Vagina (tissue), 2 donors: ENCODE measurements around the gene TRAF3IP1. TPM values are rescaled to one million over a fixed set of nuclear protein-coding genes. Genes with fewer than 3 reads are reported as not detected.

Experiments
- DNase-seq, 2 donors: peaks; one replicate each; pipeline ENCODE4 v3.0.0-alpha.2; 2017; ENCODE audit errors: extremely low spot score in 2 of 2
- H3K27ac ChIP-seq: fragments of 200-600 bp; sonication (generic); one replicate; pipeline ENCODE4 v1.5.1; 2019
- H3K27me3 ChIP-seq: fragments of 200-600 bp; sonication (generic); one replicate; pipeline ENCODE4 v1.5.1; 2019
- H3K36me3 ChIP-seq, 2 donors: fragments of 200-600 bp; sonication (generic); one replicate each; pipeline ENCODE4 v1.5.1; 2017 to 2019
- H3K4me1 ChIP-seq: fragments of 200-600 bp; sonication (generic); one replicate; pipeline ENCODE4 v1.5.1; 2019
- H3K4me3 ChIP-seq, 2 donors: fragments of 200-600 bp; sonication (generic); 1 replicate in 1 of 2; 2 replicates in 1 of 2; pipeline ENCODE4 v1.5.1; 2016 to 2019
- H3K9me3 ChIP-seq: fragments of 200-600 bp; sonication (generic); one replicate; pipeline ENCODE4 v1.5.1; 2019
- POLR2A ChIP-seq, 2 donors: fragments of 450-650 bp; IDR thresholded peaks; one replicate each; pipeline ENCODE4 v1.6.1; 2017; ENCODE audit warnings: antibody characterized with exemption in 2 of 2, mild to moderate bottlenecking in 2 of 2, moderate library complexity in 2 of 2
- POLR2AphosphoS5 ChIP-seq, 2 donors: sonication (generic); formaldehyde crosslinking; IDR thresholded peaks; one replicate each; pipeline ENCODE4 v1.9.0; 2017; ENCODE audit warnings: antibody characterized with exemption in 2 of 2, mild to moderate bottlenecking in 2 of 2, low read depth in 1 of 2; ENCODE audit not compliant: insufficient read depth in 1 of 2
- intact Hi-C: fragments of 100-400 bp; cut with DNase I; formaldehyde crosslinking; loops from one replicate; pipeline ENCODE4 v1.15.1; 2023
- total RNA-seq: library from RNA; depleted of rRNA; stranded (reverse); fragments of >200 nt; gene quantifications from one replicate; pipeline ENCODE4 v1.2.3, GENCODE V29; 2016
- TF ChIP-seq, protein P1 (sequence below), 3 experiments: fragments of 450-650 bp in 2 of 3; fragments of 200-600 bp in 1 of 3; sonication (generic) in 1 of 3; IDR thresholded peaks; one replicate each; pipeline ENCODE4 v1.5.1; 2017 to 2019; ENCODE audit warnings: antibody characterized with exemption in 3 of 3, mild to moderate bottlenecking in 2 of 3, moderate library complexity in 2 of 3

The TRAF3IP1 gene
- total RNA-seq, 1 donor from 2014 or later: 10.3 TPM

DNA sequence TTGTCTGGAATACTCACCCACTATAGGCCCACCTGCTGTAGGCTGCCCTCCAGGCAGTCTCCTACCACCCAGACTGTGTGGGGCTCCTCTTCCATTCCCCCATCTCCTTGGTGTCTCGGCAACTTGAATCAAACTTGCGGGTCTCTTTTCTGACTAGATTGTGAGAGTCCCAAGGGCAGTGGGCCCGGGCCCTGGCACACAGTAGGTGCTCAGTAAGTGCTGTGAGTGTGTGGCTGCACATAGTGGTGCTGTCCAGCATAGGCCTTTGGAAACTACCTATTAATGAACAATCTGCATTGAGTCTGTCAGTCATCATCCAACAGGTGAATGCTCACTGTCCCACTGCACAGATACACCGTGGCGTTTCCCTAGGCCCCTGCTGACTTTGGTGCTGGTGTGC is 62.8 kb downstream of the TRAF3IP1 start:
- H3K27me3 ChIP-seq: no peaks in the 10 kb centered on the region
- no peak overlapping the region for H3K4me3 ChIP-seq
- intact Hi-C loops: no loop called here
- TF ChIP-seq, protein P1, sequence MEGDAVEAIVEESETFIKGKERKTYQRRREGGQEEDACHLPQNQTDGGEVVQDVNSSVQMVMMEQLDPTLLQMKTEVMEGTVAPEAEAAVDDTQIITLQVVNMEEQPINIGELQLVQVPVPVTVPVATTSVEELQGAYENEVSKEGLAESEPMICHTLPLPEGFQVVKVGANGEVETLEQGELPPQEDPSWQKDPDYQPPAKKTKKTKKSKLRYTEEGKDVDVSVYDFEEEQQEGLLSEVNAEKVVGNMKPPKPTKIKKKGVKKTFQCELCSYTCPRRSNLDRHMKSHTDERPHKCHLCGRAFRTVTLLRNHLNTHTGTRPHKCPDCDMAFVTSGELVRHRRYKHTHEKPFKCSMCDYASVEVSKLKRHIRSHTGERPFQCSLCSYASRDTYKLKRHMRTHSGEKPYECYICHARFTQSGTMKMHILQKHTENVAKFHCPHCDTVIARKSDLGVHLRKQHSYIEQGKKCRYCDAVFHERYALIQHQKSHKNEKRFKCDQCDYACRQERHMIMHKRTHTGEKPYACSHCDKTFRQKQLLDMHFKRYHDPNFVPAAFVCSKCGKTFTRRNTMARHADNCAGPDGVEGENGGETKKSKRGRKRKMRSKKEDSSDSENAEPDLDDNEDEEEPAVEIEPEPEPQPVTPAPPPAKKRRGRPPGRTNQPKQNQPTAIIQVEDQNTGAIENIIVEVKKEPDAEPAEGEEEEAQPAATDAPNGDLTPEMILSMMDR (IDR thresholded peaks at IDR 0.05): no peak
- no peak for TF ChIP-seq POLR2AphosphoS5 (IDR thresholded peaks at IDR 0.05; ENCODE audit: insufficient read depth in 1 of 2, low read depth in 1 of 2)
- TF ChIP-seq POLR2A (IDR thresholded peaks at IDR 0.05): no peak
- no peaks in the 10 kb centered on the region for H3K36me3 ChIP-seq
- peaks cover 12% of the 10 kb centered on the region for H3K4me1 ChIP-seq
- no peak for DNase-seq
- H3K27ac ChIP-seq: no peak overlapping the region
- H3K9me3 ChIP-seq: no peaks in the 10 kb centered on the region

DNA sequence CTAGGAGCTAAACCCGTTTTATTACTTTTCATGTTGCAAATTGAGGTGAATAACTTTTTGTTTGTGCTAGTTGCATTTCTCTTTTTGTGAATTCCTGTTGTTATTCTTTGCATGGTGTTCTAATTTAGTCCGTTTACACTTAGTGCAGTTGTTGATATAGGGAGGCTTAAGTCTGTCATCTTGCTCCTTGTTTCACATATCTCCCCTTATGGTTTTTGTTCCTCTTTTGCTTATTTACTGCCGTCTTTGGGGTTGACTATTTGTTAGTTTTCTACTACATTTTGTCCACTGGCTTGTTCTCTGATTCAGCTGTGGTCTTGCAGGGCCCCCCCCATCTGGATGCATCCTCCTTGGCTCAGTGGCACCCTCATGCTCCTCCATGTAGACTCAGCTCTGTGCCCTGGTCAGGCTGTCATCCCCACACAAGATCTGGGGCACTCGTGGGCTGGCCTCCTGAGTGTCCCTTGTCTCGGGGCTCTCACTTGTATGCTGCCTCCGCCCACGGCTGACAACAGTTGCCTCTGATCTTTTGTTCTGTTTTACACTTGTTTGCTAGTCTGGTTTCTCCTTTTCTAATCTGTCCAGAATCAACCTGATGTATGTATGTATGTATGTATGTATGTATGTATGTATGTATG is 63.5 kb downstream of the TRAF3IP1 start:
- Histone ChIP-seq H3K9me3 (no peaks in the 10 kb centered on the region), H3K4me1 (peaks cover 12% of the 10 kb centered on the region), H3K36me3 (no peaks in the 10 kb centered on the region), H3K27ac (no peak overlapping the region), H3K4me3 (no peak overlapping the region), H3K27me3 (no peaks in the 10 kb centered on the region)
- intact Hi-C loops: no loop called here
- no peak for TF ChIP-seq POLR2AphosphoS5 (IDR thresholded peaks at IDR 0.05; ENCODE audit: insufficient read depth in 1 of 2, low read depth in 1 of 2)
- TF ChIP-seq, protein P1 (IDR thresholded peaks at IDR 0.05): no peak
- no peak for DNase-seq

DNA sequence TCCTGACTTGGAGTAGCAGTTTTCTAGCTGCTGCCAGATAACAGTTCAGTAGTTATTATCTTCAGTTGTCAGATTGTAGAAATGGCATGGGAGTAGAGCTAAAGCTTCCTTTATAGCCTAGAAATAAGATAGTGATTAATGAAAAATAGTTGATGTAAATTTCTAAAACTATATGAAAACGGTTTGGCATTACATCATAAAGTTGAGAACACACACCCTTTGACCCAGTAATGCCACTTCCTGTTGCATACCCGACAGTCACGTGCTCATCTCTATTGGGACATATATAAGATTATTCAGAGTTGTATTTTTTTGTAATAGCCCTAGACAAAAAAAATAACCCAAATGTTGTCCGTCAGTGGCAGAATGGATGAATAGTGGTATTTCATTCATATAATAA is 67.0 kb downstream of the TRAF3IP1 start:
- Histone ChIP-seq H3K36me3 (no peaks in the 10 kb centered on the region), H3K27me3 (no peaks in the 10 kb centered on the region), H3K4me3 (no peak overlapping the region), H3K27ac (no peak overlapping the region), H3K9me3 (no peaks in the 10 kb centered on the region), H3K4me1 (no peaks in the 10 kb centered on the region)
- TF ChIP-seq POLR2A (IDR thresholded peaks at IDR 0.05): no peak
- TF ChIP-seq POLR2AphosphoS5 (IDR thresholded peaks at IDR 0.05; ENCODE audit: insufficient read depth in 1 of 2, low read depth in 1 of 2): no peak
- TF ChIP-seq, protein P1 (IDR thresholded peaks at IDR 0.05): no peak
- DNase-seq: no peak
- intact Hi-C loops: no loop called here

DNA sequence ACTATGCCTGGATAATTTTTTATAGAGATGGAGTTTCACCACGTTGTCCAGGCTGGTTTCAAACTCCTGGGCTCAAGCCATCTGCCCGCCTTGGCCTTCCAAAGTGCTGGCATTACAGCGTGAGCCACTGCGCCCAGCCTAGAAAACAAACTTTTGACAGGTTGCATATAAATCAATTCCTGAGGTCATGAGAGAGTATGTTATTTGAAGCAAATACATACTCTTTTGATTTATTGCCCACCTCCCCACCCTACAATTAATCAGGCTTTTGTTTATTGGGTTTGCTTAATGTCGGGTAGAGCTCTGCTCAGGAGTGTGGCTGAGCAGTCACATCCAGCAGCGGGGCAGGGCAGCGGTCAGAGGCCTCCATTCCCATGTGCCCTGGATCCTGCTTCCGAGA is 68.5 kb downstream of the TRAF3IP1 start:
- no peaks in the 10 kb centered on the region for H3K4me1 ChIP-seq
- H3K27ac ChIP-seq: no peak overlapping the region
- DNase-seq: no peak
- H3K27me3 ChIP-seq: no peaks in the 10 kb centered on the region
- H3K9me3 ChIP-seq: no peaks in the 10 kb centered on the region
- TF ChIP-seq POLR2A (IDR thresholded peaks at IDR 0.05): no peak
- TF ChIP-seq, protein P1 (IDR thresholded peaks at IDR 0.05): no peak
- TF ChIP-seq POLR2AphosphoS5 (IDR thresholded peaks at IDR 0.05; ENCODE audit: insufficient read depth in 1 of 2, low read depth in 1 of 2): no peak
- intact Hi-C loops: no loop called here
- no peak overlapping the region for H3K4me3 ChIP-seq
- no peaks in the 10 kb centered on the region for H3K36me3 ChIP-seq

DNA sequence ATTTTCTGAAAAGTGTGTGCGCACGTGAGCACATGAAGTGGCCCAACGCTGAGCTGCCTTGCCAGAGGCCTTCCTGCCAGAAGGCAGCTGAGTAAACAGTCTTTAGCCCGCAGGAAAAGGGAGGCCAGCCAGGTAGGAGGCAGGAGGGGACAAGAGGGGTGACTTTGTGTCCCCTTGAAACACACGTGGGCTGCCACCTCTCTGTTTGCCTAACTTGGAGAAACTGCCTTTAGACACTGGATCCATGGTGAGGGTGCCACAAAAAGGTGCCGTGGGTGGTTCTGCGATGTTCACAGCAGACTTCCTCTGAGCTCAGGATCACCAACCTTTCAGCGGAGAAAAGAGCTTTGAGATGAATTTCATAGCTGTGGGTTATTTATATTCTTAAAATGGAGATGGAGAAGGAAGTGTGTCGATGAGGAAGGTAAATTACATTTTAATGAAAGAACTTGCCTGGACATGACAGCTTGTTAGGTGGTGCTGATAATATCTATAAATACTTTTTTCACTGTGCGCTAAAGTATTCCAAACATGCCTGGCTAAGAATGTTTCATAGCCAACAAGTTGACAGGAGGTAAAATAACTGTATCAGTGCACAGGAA is 69.8 kb downstream of the TRAF3IP1 start:
- no peak overlapping the region for H3K4me3 ChIP-seq

More for the DNA sequence above, 69.8 kb downstream of the TRAF3IP1 start:
- Histone ChIP-seq H3K36me3 (no peaks in the 10 kb centered on the region), H3K4me1 (no peaks in the 10 kb centered on the region), H3K9me3 (no peaks in the 10 kb centered on the region), H3K27ac (no peak overlapping the region), H3K27me3 (no peaks in the 10 kb centered on the region)
- no peak for TF ChIP-seq POLR2AphosphoS5 (IDR thresholded peaks at IDR 0.05; ENCODE audit: insufficient read depth in 1 of 2, low read depth in 1 of 2)
- TF ChIP-seq POLR2A (IDR thresholded peaks at IDR 0.05): no peak
- intact Hi-C loops: no loop called here
- no peak for DNase-seq
